IPS-11a (cell line): ENCODE measurements around the gene EPHA7.

ENCODE experiments used
- H3K4me3 ChIP-seq: one replicate; pipeline ENCODE4 v1.5.1; 2013; ENCODE audit warnings: low read depth, low read length, control low read depth

The EPHA7 gene

GRCh38 chr6:93327857-93328256 is 91.5 kb downstream of the EPHA7 start:
- H3K4me3 ChIP-seq, result no peak overlapping the region

GRCh38 chr6:93325761-93326160 is 93.6 kb downstream of the EPHA7 start:
- H3K4me3 ChIP-seq, result no peak overlapping the region

- H3K4me3 ChIP-seq, result no peak overlapping the region
Observed at GRCh38 chr6:93323630-93324029, 95.7 kb downstream of the EPHA7 start.

GRCh38 chr6:93322651-93323050 is 96.7 kb downstream of the EPHA7 start:
- no peak overlapping the region for H3K4me3 ChIP-seq

GRCh38 chr6:93319304-93319703 is 100.1 kb downstream of the EPHA7 start:
- no peak overlapping the region for H3K4me3 ChIP-seq

GRCh38 chr6:93318121-93318520 is 101.2 kb downstream of the EPHA7 start:
- H3K4me3 ChIP-seq, result no peak overlapping the region

- H3K4me3 ChIP-seq, result no peak overlapping the region
Observed at GRCh38 chr6:93317592-93317991, 101.8 kb downstream of the EPHA7 start.

- no peak overlapping the region for H3K4me3 ChIP-seq
Observed at GRCh38 chr6:93307505-93308409, 111.6 kb downstream of the EPHA7 start.

GRCh38 chr6:93305088-93305487 is 114.3 kb downstream of the EPHA7 start:
- no peak overlapping the region for H3K4me3 ChIP-seq

GRCh38 chr6:93304505-93304904 is 114.9 kb downstream of the EPHA7 start:
- no peak overlapping the region for H3K4me3 ChIP-seq

GRCh38 chr6:93300661-93301060 is 118.7 kb downstream of the EPHA7 start:
- H3K4me3 ChIP-seq, result no peak overlapping the region

GRCh38 chr6:93299622-93300021 is 119.7 kb downstream of the EPHA7 start:
- H3K4me3 ChIP-seq, result no peak overlapping the region

GRCh38 chr6:93295631-93296030 is 123.7 kb downstream of the EPHA7 start:
- no peak overlapping the region for H3K4me3 ChIP-seq

GRCh38 chr6:93294879-93295278 is 124.5 kb downstream of the EPHA7 start:
- no peak overlapping the region for H3K4me3 ChIP-seq

GRCh38 chr6:93293872-93294271 is 125.5 kb downstream of the EPHA7 start:
- H3K4me3 ChIP-seq, result no peak overlapping the region

- no peak overlapping the region for H3K4me3 ChIP-seq
Observed at GRCh38 chr6:93293460-93293859, 125.9 kb downstream of the EPHA7 start.

- H3K4me3 ChIP-seq, result no peak overlapping the region
Observed at GRCh38 chr6:93282521-93283031, 136.8 kb downstream of the EPHA7 start.

GRCh38 chr6:93278241-93278640 is 141.1 kb downstream of the EPHA7 start:
- no peak overlapping the region for H3K4me3 ChIP-seq

GRCh38 chr6:93272896-93273295 is 146.5 kb downstream of the EPHA7 start:
- H3K4me3 ChIP-seq, result no peak overlapping the region

GRCh38 chr6:93272211-93272610 is 147.1 kb downstream of the EPHA7 start:
- H3K4me3 ChIP-seq, result no peak overlapping the region

GRCh38 chr6:93266116-93266817 is 153.1 kb downstream of the EPHA7 start:
- H3K4me3 ChIP-seq, result no peak overlapping the region

GRCh38 chr6:93260881-93261280 is 158.5 kb downstream of the EPHA7 start:
- no peak overlapping the region for H3K4me3 ChIP-seq
